Endothelial cell of umbilical vein (primary cell): Measurements from ENCODE around the gene RALGAPA1. TPM values are rescaled to one million over a fixed set of nuclear protein-coding genes. Genes with fewer than 3 reads are reported as not detected.

Experiments
- BruUV-seq: library from RNA; stranded (reverse); fragments of 400-500 nt; replicated peaks from 2 replicates; lab custom pipeline; 2021; lab: Mats Ljungman, UMichigan
- CTCF ChIA-PET: fragments of 300-600, 350-600 bp; sonication (Branson Sonifier 250); formaldehyde crosslinking; loops from one replicate; lab custom pipeline; 2021; ENCODE audit warnings: antibody characterized with exemption, inconsistent platforms; lab: Charles Lee
- POLR2A ChIA-PET: fragments of 300-600, 350-600 bp; sonication (Branson Sonifier 250); formaldehyde crosslinking; loops from one replicate; lab custom pipeline; 2021; ENCODE audit warnings: antibody characterized with exemption, inconsistent platforms; lab: Charles Lee
- DNase-seq: peaks from one replicate; pipeline ENCODE4 v3.0.0-alpha.2; 2011; ENCODE audit warnings: low read depth, low spot score
- FAIRE-seq: peaks from 2 replicates; lab custom pipeline; 2011; peaks lifted over from hg19 to GRCh38; lab: Jason Lieb, UNC
- H2AFZ ChIP-seq: 2 replicates; pipeline ENCODE4 v1.6.0; 2012; ENCODE audit warnings: low read depth, low read length, control low read depth, inconsistent platforms
- H3K27ac ChIP-seq: 2 replicates; pipeline ENCODE4 v1.5.1; 2011; ENCODE audit warnings: low read depth, mild to moderate bottlenecking, control low read depth, low read length, moderate library complexity; ENCODE audit not compliant: insufficient read depth
- H3K27me3 ChIP-seq, 2 experiments: 2 replicates each; pipeline versions ENCODE4 v1.6.0 to v1.6.1; 2011; ENCODE audit warnings: low read length in 2 of 2, mixed read lengths in 1 of 2; ENCODE audit not compliant: control insufficient read depth in 2 of 2, insufficient read depth in 2 of 2
- H3K36me3 ChIP-seq, 2 experiments: 2 replicates in 1 of 2; 3 replicates in 1 of 2; pipeline ENCODE4 v1.5.1; 2011; ENCODE audit warnings: low read length in 2 of 2, mild to moderate bottlenecking in 1 of 2, moderate library complexity in 1 of 2; ENCODE audit not compliant: control insufficient read depth in 2 of 2, insufficient read depth in 2 of 2; ENCODE audit errors: extremely low read depth in 1 of 2
- H3K4me1 ChIP-seq: 3 replicates; pipeline ENCODE4 v1.5.1; 2011; ENCODE audit warnings: mild to moderate bottlenecking, low read length; ENCODE audit not compliant: control insufficient read depth, insufficient read depth; ENCODE audit errors: extremely low read depth
- H3K4me2 ChIP-seq: 2 replicates; pipeline ENCODE4 v1.6.1; 2011; ENCODE audit warnings: low read length, control low read depth, mixed read lengths; ENCODE audit not compliant: insufficient read depth
- H3K4me3 ChIP-seq, 3 experiments: fragments of 200-600 bp in 1 of 3; sonication (generic), shearing (Covaris generic) in 1 of 3; replicated peaks in 1 of 3; 2 replicates each; pipeline ENCODE4 v1.5.1; 2011 to 2016; ENCODE audit warnings: control low read depth in 3 of 3, low read length in 3 of 3, mild to moderate bottlenecking in 2 of 3, inconsistent platforms in 1 of 3, low read depth in 1 of 3, moderate library complexity in 1 of 3; ENCODE audit not compliant: insufficient read depth in 1 of 3
- H3K79me2 ChIP-seq: 2 replicates; pipeline ENCODE4 v1.6.0; 2012; ENCODE audit warnings: low read length, inconsistent platforms; ENCODE audit not compliant: control insufficient read depth, insufficient read depth
- H3K9ac ChIP-seq: replicated peaks from 2 replicates; pipeline ENCODE3; 2011; ENCODE audit warnings: low read length, control low read depth; ENCODE audit not compliant: insufficient read depth; ENCODE audit errors: extremely low read depth
- H3K9me1 ChIP-seq: replicated peaks from 3 replicates; pipeline ENCODE4 v1.6.0; 2011; ENCODE audit warnings: mild to moderate bottlenecking, low read length; ENCODE audit not compliant: control insufficient read depth, insufficient read depth; ENCODE audit errors: extremely low read depth
- H3K9me3 ChIP-seq: replicated peaks from 2 replicates; pipeline ENCODE4 v1.5.1; 2012; ENCODE audit warnings: low read length, inconsistent platforms; ENCODE audit not compliant: control insufficient read depth, insufficient read depth
- H4K20me1 ChIP-seq: replicated peaks from 2 replicates; pipeline ENCODE3; 2011; ENCODE audit warnings: mild to moderate bottlenecking, low read length; ENCODE audit not compliant: control insufficient read depth, insufficient read depth; ENCODE audit errors: extremely low read depth
- CTCF ChIP-seq, 2 donors: IDR thresholded peaks; 1 replicate in 1 of 2; 2 replicates in 1 of 2; pipeline ENCODE4 v1.5.1; 2011; ENCODE audit warnings: low read length in 2 of 2, mild to moderate bottlenecking in 2 of 2, moderate library complexity in 2 of 2, control low read depth in 1 of 2, inconsistent platforms in 1 of 2, low read depth in 1 of 2; ENCODE audit not compliant: insufficient read depth in 1 of 2; ENCODE audit errors: extremely low read depth in 1 of 2
- EZH2 ChIP-seq: IDR thresholded peaks from 2 replicates; pipeline ENCODE4 v1.6.1; 2012; ENCODE audit warnings: borderline replicate concordance, low read depth, mild to moderate bottlenecking, moderate library complexity, low read length, inconsistent platforms; ENCODE audit not compliant: severe bottlenecking
- FOS ChIP-seq: IDR thresholded peaks from 2 replicates; pipeline ENCODE4 v1.6.1; 2011; ENCODE audit warnings: mild to moderate bottlenecking, low read length, moderate library complexity, borderline replicate concordance; ENCODE audit not compliant: insufficient read depth
- GATA2 ChIP-seq: IDR thresholded peaks from 2 replicates; pipeline ENCODE4 v1.7.0; 2011; ENCODE audit warnings: low read depth, mild to moderate bottlenecking, moderate library complexity, mixed read lengths, low read length; ENCODE audit not compliant: insufficient read length, insufficient read depth
- JUN ChIP-seq: IDR thresholded peaks from 2 replicates; pipeline ENCODE4 v1.6.1; 2011; ENCODE audit warnings: borderline replicate concordance, low read depth; ENCODE audit not compliant: insufficient read length, insufficient read depth
- MAX ChIP-seq: IDR thresholded peaks from 2 replicates; pipeline ENCODE4 v1.6.1; 2011; ENCODE audit not compliant: insufficient read depth, insufficient read length
- MYC ChIP-seq: IDR thresholded peaks from one replicate; pipeline ENCODE4 v1.6.1; 2011; ENCODE audit warnings: mild to moderate bottlenecking, low read depth, low read length
- POLR2A ChIP-seq: IDR thresholded peaks from 2 replicates; pipeline ENCODE4 v1.6.1; 2012; ENCODE audit warnings: low read depth, mild to moderate bottlenecking, control low read depth, low read length
- POLR2AphosphoS5 ChIP-seq: IDR thresholded peaks from 2 replicates; pipeline ENCODE4 v1.6.1; 2012; ENCODE audit warnings: low read depth, mild to moderate bottlenecking, control low read depth, low read length, moderate library complexity; ENCODE audit not compliant: insufficient read depth
- dilution Hi-C: fragments of 300-500 bp; cut with MboI; formaldehyde crosslinking; loops from one replicate; pipeline ENCODE4 v1.15.0; 2019; ENCODE audit warnings: low sequenced_read_pairs; ENCODE audit not compliant: extremely low pct_ligation_motif_present
- intact Hi-C: fragments of 100-400 bp; cut with micrococcal nuclease; formaldehyde crosslinking; loops from one replicate; pipeline ENCODE4 v1.10.0; 2022
- polyA plus RNA-seq, 4 experiments: library from polyadenylated mRNA; depleted of rRNA in 3 of 4; stranded (reverse) in 3 of 4; unstranded in 1 of 4; fragments of >200 nt; gene quantifications; 2 replicates each; pipeline versions ENCODE4 v1.2.1 to v1.2.3, GENCODE V29; 2011 to 2012; ENCODE audit warnings: missing spikeins in 1 of 4
- total RNA-seq: library from RNA; stranded (reverse); gene quantifications from 2 replicates; pipeline ENCODE4 v1.2.3, GENCODE V29; 2021

Gene RALGAPA1
- total and polyA plus RNA-seq, 2 donors (not counting 3 experiments of a cell fraction or from before 2014, with no cell fraction given), result 6.1 to 30.9 TPM

- H3K9me1 ChIP-seq, result no peaks in the 10 kb centered on the region
- no peaks in the 10 kb centered on the region for H3K36me3 ChIP-seq
- TF ChIP-seq FOS (no peak), MYC (no peak), POLR2AphosphoS5 (no peak), JUN (no peak), MAX (no peak), CTCF (IDR thresholded peaks at IDR 0.05; ENCODE audit: extremely low read depth in 1 of 2, insufficient read depth in 1 of 2, low read depth in 1 of 2, low read length in 2 of 2) (no peak), POLR2A (no peak), GATA2 (no peak), EZH2 (no peak)
- H4K20me1 ChIP-seq, result no peaks in the 10 kb centered on the region
- dilution Hi-C loops (no loop called here), intact Hi-C loops (no loop called here)
- H3K9me3 ChIP-seq, result no peaks in the 10 kb centered on the region
- no peak overlapping the region for H3K9ac ChIP-seq
- DNase-seq (no peak), FAIRE-seq (no peak)
- no peak overlapping the region for H3K27ac ChIP-seq
- ChIA-PET CTCF (interaction anchor here (1.0 kb wide), 1 partner anchor 14 kb away, joined by 3 read pairs; no protein-coding TSS in a partner anchor), POLR2A (no interaction called here)
- H2AFZ ChIP-seq, result no peak overlapping the region
- H3K4me1 ChIP-seq, result no peaks in the 10 kb centered on the region
- no TSS peak for BruUV-seq
- H3K4me3 ChIP-seq, result no peak overlapping the region
- H3K79me2 ChIP-seq, result no peaks in the 10 kb centered on the region
- no peaks in the 10 kb centered on the region for H3K27me3 ChIP-seq
- no peak overlapping the region for H3K4me2 ChIP-seq
Measured at GRCh38 chr14:35637851-35638250, 171.2 kb downstream of the RALGAPA1 start.
